ENCODE results near the gene PARL. TPM values are rescaled to one million over a fixed set of nuclear protein-coding genes. Genes with fewer than 3 reads are reported as not detected.

Gene PARL
- total RNA-seq, 1 experiment from 2014 or later: 82.3 TPM

DNA sequence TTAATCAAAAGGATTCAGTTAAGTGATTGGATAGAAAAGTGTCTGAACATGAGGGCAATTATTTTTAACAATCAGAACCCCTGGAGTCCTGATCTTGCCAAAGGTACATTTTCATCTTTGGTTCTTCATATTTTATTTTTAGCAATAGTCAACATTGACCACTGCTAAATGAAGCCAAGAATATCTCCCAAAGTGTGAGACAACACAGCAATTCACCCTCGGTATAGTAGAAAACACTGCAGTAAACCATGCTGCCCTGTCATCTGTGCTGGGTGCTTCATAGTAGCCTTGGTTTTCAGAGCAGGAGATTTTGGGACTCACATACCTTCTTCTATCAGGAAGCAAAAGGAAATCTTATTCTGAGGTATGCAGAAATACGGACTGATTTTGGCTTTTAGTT, 47.2 kb upstream of the PARL start:
- Histone ChIP-seq H3K4me1 (ENCODE audit: control insufficient read depth, insufficient read depth, low read length) (no peaks in the 10 kb centered on the region), H3K36me3 (ENCODE audit: control insufficient read depth, insufficient read depth, low read length) (no peaks in the 10 kb centered on the region), H3K27ac (ENCODE audit: low read length) (no peak overlapping the region), H3K9me3 (ENCODE audit: control insufficient read depth, insufficient read depth, low read depth, low read length) (no peaks in the 10 kb centered on the region), H3K27me3 (ENCODE audit: control insufficient read depth, insufficient read depth, low read length) (no peaks in the 10 kb centered on the region), H3K4me3 (ENCODE audit: low read depth in 2 of 2, low read length in 2 of 2) (no peak overlapping the region)
- in situ Hi-C loops (cut with HindIII; ENCODE audit: low pct_unique_long_range_greater_than_20kb, low sequenced_read_pairs) (no loop called here), intact Hi-C loops (cut with micrococcal nuclease; ENCODE audit: unreplicated experiment) (no loop called here)
- CTCF ChIA-PET: no interaction called here
- TF ChIP-seq TCF7L2 (IDR thresholded peaks at IDR 0.05; ENCODE audit: low read depth, low read length): no peak
- no peak for TF ChIP-seq SIN3A (IDR thresholded peaks at IDR 0.05; ENCODE audit: borderline replicate concordance, insufficient read depth, low read depth, low read length)
- TF ChIP-seq, protein P1, sequence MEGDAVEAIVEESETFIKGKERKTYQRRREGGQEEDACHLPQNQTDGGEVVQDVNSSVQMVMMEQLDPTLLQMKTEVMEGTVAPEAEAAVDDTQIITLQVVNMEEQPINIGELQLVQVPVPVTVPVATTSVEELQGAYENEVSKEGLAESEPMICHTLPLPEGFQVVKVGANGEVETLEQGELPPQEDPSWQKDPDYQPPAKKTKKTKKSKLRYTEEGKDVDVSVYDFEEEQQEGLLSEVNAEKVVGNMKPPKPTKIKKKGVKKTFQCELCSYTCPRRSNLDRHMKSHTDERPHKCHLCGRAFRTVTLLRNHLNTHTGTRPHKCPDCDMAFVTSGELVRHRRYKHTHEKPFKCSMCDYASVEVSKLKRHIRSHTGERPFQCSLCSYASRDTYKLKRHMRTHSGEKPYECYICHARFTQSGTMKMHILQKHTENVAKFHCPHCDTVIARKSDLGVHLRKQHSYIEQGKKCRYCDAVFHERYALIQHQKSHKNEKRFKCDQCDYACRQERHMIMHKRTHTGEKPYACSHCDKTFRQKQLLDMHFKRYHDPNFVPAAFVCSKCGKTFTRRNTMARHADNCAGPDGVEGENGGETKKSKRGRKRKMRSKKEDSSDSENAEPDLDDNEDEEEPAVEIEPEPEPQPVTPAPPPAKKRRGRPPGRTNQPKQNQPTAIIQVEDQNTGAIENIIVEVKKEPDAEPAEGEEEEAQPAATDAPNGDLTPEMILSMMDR (IDR thresholded peaks at IDR 0.05): no peak
- TF ChIP-seq, protein P2, sequence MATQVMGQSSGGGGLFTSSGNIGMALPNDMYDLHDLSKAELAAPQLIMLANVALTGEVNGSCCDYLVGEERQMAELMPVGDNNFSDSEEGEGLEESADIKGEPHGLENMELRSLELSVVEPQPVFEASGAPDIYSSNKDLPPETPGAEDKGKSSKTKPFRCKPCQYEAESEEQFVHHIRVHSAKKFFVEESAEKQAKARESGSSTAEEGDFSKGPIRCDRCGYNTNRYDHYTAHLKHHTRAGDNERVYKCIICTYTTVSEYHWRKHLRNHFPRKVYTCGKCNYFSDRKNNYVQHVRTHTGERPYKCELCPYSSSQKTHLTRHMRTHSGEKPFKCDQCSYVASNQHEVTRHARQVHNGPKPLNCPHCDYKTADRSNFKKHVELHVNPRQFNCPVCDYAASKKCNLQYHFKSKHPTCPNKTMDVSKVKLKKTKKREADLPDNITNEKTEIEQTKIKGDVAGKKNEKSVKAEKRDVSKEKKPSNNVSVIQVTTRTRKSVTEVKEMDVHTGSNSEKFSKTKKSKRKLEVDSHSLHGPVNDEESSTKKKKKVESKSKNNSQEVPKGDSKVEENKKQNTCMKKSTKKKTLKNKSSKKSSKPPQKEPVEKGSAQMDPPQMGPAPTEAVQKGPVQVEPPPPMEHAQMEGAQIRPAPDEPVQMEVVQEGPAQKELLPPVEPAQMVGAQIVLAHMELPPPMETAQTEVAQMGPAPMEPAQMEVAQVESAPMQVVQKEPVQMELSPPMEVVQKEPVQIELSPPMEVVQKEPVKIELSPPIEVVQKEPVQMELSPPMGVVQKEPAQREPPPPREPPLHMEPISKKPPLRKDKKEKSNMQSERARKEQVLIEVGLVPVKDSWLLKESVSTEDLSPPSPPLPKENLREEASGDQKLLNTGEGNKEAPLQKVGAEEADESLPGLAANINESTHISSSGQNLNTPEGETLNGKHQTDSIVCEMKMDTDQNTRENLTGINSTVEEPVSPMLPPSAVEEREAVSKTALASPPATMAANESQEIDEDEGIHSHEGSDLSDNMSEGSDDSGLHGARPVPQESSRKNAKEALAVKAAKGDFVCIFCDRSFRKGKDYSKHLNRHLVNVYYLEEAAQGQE (IDR thresholded peaks at IDR 0.05; ENCODE audit: insufficient read depth in 1 of 2, low read depth in 2 of 2, low read length in 1 of 2): no peak
- no peak for TF ChIP-seq POLR2AphosphoS5 (IDR thresholded peaks at IDR 0.05; ENCODE audit: low read depth, low read length)
- ATAC-seq (no peak), DNase-seq (ENCODE audit: low read depth, low spot score) (no peak)
- POLR2A ChIA-PET: no interaction called here
- BruUV-seq (replicated peaks): no TSS peak

DNA sequence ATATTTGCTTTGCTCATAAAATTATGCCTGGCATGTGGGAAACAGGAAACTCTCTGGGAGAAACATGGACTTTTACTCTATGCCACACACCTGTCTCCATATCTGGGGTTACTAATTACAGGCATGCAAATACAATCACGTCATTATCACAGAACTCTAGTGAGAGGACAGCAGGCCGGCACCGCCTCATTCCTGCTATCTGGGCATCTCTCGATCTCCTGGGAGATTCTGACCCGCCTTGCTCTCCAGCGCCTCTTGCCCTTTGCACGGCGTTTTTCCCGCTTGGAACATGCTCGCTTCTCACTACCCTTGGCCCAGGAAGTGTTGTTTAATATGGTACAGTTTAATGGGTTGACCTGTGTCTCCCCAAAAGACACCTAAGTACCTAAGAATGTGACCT, 45.4 kb upstream of the PARL start:
- POLR2A ChIA-PET: no interaction called here
- no peaks in the 10 kb centered on the region for H3K9me3 ChIP-seq (ENCODE audit: control insufficient read depth, insufficient read depth, low read depth, low read length)
- H3K27ac ChIP-seq (ENCODE audit: low read length): no peak overlapping the region
- no peak overlapping the region for H3K4me3 ChIP-seq (ENCODE audit: low read depth in 2 of 2, low read length in 2 of 2)
- in situ Hi-C loops (cut with HindIII; ENCODE audit: low pct_unique_long_range_greater_than_20kb, low sequenced_read_pairs): no loop called here
- no peak for TF ChIP-seq POLR2AphosphoS5 (IDR thresholded peaks at IDR 0.05; ENCODE audit: low read depth, low read length)
- TF ChIP-seq, protein P2 (IDR thresholded peaks at IDR 0.05; ENCODE audit: insufficient read depth in 1 of 2, low read depth in 2 of 2, low read length in 1 of 2): no peak
- TF ChIP-seq SIN3A (IDR thresholded peaks at IDR 0.05; ENCODE audit: borderline replicate concordance, insufficient read depth, low read depth, low read length): no peak
- ATAC-seq: no peak
- no TSS peak for BruUV-seq (replicated peaks)
- H3K36me3 ChIP-seq (ENCODE audit: control insufficient read depth, insufficient read depth, low read length): no peaks in the 10 kb centered on the region
- H3K27me3 ChIP-seq (ENCODE audit: control insufficient read depth, insufficient read depth, low read length): no peaks in the 10 kb centered on the region
- no peaks in the 10 kb centered on the region for H3K4me1 ChIP-seq (ENCODE audit: control insufficient read depth, insufficient read depth, low read length)
- CTCF ChIA-PET: no interaction called here
- no peak for DNase-seq (ENCODE audit: low read depth, low spot score)
- intact Hi-C loops (cut with micrococcal nuclease; ENCODE audit: unreplicated experiment): no loop called here

All from Panc1 (cell line).